ENCODE measurements around the gene CRLF1.

The CRLF1 gene

GRCh38 chr19:18636969-18637629, 30.5 kb upstream of the CRLF1 start, which contains the start of gene KLHL26:
Gene KLHL26, plus strand, starts transcription at chr19:18637028. Its CDS starts 27 bp downstream, at chr19:18637055.
- DNase-seq (ENCODE audit: low read depth in 2 of 2): no peak

GRCh38 chr19:18636183-18636968, 29.8 kb upstream of the CRLF1 start:
- peak; percentile 86 to 88 for DNase-seq (ENCODE audit: low read depth in 2 of 2)

- DNase-seq (ENCODE audit: low read depth in 2 of 2): no peak
Measured at GRCh38 chr19:18635831-18636182, 29.2 kb upstream of the CRLF1 start.

- no peak for DNase-seq (ENCODE audit: low read depth in 2 of 2)
Measured at GRCh38 chr19:18634612-18635297, 28.2 kb upstream of the CRLF1 start.

- no peak for DNase-seq (ENCODE audit: low read depth in 2 of 2)
Measured at GRCh38 chr19:18633321-18633720, 26.7 kb upstream of the CRLF1 start.

- no peak for DNase-seq (ENCODE audit: low read depth in 2 of 2)
Measured at GRCh38 chr19:18629166-18630088, 22.8 kb upstream of the CRLF1 start.

GRCh38 chr19:18626906-18627305, 20.3 kb upstream of the CRLF1 start:
- no peak for DNase-seq (ENCODE audit: low read depth in 2 of 2)

- no peak for DNase-seq (ENCODE audit: low read depth in 2 of 2)
Measured at GRCh38 chr19:18620902-18621301, 14.3 kb upstream of the CRLF1 start.

- DNase-seq (ENCODE audit: low read depth in 2 of 2): no peak
Measured at GRCh38 chr19:18620311-18620710, 13.7 kb upstream of the CRLF1 start.

GRCh38 chr19:18618236-18618635, 11.6 kb upstream of the CRLF1 start:
- no peak for DNase-seq (ENCODE audit: low read depth in 2 of 2)

GRCh38 chr19:18617562-18617961, 11.0 kb upstream of the CRLF1 start:
- no peak for DNase-seq (ENCODE audit: low read depth in 2 of 2)

- no peak for DNase-seq (ENCODE audit: low read depth in 2 of 2)
Measured at GRCh38 chr19:18616023-18616422, 9.4 kb upstream of the CRLF1 start.

GRCh38 chr19:18613589-18614234, 7.1 kb upstream of the CRLF1 start:
- DNase-seq (ENCODE audit: low read depth in 2 of 2): no peak

- no peak for DNase-seq (ENCODE audit: low read depth in 2 of 2)
Measured at GRCh38 chr19:18612772-18613588, 6.4 kb upstream of the CRLF1 start, which contains the start of gene TMEM59L. Gene TMEM59L, plus strand, starts transcription at chr19:18612870. Its CDS starts 89 bp downstream, at chr19:18612959.

GRCh38 chr19:18612051-18612771, 5.6 kb upstream of the CRLF1 start:
- DNase-seq (ENCODE audit: low read depth in 2 of 2): no peak

- no peak for DNase-seq (ENCODE audit: low read depth in 2 of 2)
Measured at GRCh38 chr19:18611327-18612050, 4.9 kb upstream of the CRLF1 start.

- DNase-seq (ENCODE audit: low read depth in 2 of 2): no peak
Measured at GRCh38 chr19:18610556-18611326, 4.1 kb upstream of the CRLF1 start.

- DNase-seq (ENCODE audit: low read depth in 2 of 2): no peak
Measured at GRCh38 chr19:18610245-18610555, 3.6 kb upstream of the CRLF1 start.
